Measurements from ENCODE around the gene MPP7. TPM values are rescaled to one million over a fixed set of nuclear protein-coding genes. Genes with fewer than 3 reads are reported as not detected.

Gene MPP7
- total RNA-seq, 6 donors from 2014 or later: 11.8 to 45.1 (median 24.3) TPM

DNA sequence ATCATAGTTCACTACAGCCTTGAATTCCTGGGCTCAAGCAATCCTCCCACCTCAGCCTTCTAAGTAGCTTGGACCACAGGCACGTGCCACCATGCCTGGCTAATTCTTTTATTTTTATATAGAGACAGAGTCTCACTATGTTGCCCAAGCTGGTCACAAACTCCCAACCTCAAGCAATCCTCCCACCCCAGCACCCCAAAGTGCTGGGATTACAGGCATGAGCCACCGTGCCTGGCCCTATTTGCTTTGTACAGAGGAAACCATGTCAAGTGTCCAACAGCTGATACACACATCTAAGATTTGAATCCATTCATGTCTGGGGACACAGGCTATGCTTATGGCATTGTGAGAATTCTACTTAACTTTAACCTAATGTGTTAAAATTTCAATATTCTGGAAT, 29.9 kb upstream of the MPP7 start:
- H3K27ac ChIP-seq: peak overlapping the region in 3 of 4 donors; percentile 52 to 85 (median 65)

DNA sequence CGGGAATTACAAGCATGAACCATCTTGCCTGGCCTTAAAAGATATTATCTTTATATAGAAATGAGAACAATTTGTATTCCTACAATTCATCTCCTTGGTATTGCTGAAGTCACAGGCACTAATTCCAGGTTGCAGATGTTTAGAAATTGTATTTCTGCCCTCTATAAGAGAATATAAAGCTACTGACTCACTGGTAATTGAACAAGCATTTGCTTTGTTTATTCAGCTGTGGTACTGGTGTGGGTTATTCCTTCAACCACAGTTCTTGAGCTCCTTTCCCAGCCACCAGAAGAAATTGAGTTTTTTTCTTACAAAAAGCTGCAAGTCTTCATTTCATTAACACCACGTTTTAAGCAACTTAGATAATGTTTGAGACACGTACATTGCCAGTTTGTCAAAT, 29.0 kb upstream of the MPP7 start:
- H3K9me3 ChIP-seq: no peaks in the 10 kb centered on the region
- ATAC-seq (ENCODE audit: low FRiP score in 2 of 2): no peak
- H3K27ac ChIP-seq: peak overlapping the region in 2 of 4 donors; percentile 2 to 65
- peaks cover 5 to 39% (median 17%) of the 10 kb centered on the region in 4 donors for H3K4me1 ChIP-seq
- WGBS, 2 donors: 70 to 71% methylated on average over 3 of the region's 3 CpGs
- H3K36me3 ChIP-seq: no peaks in the 10 kb centered on the region
- no peak for DNase-seq
- no peak overlapping the region for H3K4me3 ChIP-seq
- no peak for TF ChIP-seq EP300 (IDR thresholded peaks at IDR 0.05)
- no peaks in the 10 kb centered on the region for H3K27me3 ChIP-seq

More for the DNA sequence above, 29.9 kb upstream of the MPP7 start:
- 51 to 61% methylated on average over 2 of the region's 2 CpGs for WGBS, 2 donors
- Histone ChIP-seq H3K9me3 (no peaks in the 10 kb centered on the region), H3K36me3 (no peaks in the 10 kb centered on the region), H3K4me1 (peaks cover 0 to 31% (median 11%) of the 10 kb centered on the region in 4 donors), H3K27me3 (no peaks in the 10 kb centered on the region), H3K4me3 (no peak overlapping the region)
- DNase-seq (no peak), ATAC-seq (ENCODE audit: low FRiP score in 2 of 2) (no peak)
- TF ChIP-seq POLR2A (IDR thresholded peaks at IDR 0.05) (no peak), POLR2AphosphoS5 (IDR thresholded peaks at IDR 0.05) (no peak), EP300 (IDR thresholded peaks at IDR 0.05) (no peak)

DNA sequence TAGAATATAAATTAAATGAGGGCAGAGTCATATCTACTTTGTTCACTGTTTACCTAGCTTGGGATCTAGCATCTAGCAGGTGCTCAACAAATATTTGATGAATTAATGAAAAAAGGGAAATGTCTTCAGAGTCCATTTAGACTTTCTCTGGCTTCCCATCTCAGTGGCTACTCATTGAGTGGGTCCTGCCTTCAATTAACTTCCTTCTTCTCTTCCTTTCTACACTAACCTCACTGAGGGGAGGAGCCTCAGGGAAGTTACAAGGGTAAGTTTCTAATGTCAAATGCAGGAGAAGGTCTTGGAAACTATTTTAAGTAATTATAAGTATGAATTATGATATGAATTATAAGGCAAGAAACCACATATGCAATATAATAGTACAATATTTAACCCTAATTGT, 28.2 kb upstream of the MPP7 start:
- no peaks in the 10 kb centered on the region for H3K9me3 ChIP-seq
- H3K27ac ChIP-seq: peak overlapping the region in 1 of 4 donors; percentile 2
- H3K36me3 ChIP-seq: no peaks in the 10 kb centered on the region
- peaks cover 13 to 47% (median 25%) of the 10 kb centered on the region in 4 donors for H3K4me1 ChIP-seq
- H3K4me3 ChIP-seq: no peak overlapping the region
- H3K27me3 ChIP-seq: no peaks in the 10 kb centered on the region
- TF ChIP-seq POLR2A (IDR thresholded peaks at IDR 0.05): no peak
- TF ChIP-seq EP300 (IDR thresholded peaks at IDR 0.05): no peak
- no peak for TF ChIP-seq POLR2AphosphoS5 (IDR thresholded peaks at IDR 0.05)
- TF ChIP-seq, protein P1, sequence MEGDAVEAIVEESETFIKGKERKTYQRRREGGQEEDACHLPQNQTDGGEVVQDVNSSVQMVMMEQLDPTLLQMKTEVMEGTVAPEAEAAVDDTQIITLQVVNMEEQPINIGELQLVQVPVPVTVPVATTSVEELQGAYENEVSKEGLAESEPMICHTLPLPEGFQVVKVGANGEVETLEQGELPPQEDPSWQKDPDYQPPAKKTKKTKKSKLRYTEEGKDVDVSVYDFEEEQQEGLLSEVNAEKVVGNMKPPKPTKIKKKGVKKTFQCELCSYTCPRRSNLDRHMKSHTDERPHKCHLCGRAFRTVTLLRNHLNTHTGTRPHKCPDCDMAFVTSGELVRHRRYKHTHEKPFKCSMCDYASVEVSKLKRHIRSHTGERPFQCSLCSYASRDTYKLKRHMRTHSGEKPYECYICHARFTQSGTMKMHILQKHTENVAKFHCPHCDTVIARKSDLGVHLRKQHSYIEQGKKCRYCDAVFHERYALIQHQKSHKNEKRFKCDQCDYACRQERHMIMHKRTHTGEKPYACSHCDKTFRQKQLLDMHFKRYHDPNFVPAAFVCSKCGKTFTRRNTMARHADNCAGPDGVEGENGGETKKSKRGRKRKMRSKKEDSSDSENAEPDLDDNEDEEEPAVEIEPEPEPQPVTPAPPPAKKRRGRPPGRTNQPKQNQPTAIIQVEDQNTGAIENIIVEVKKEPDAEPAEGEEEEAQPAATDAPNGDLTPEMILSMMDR (IDR thresholded peaks at IDR 0.05): no peak
- DNase-seq: no peak
- ATAC-seq (ENCODE audit: low FRiP score in 2 of 2): no peak

GRCh38 chr10:28328346-28328745, 25.5 kb upstream of the MPP7 start:
- no peak for ATAC-seq (ENCODE audit: low FRiP score in 2 of 2)
- TF ChIP-seq EP300 (IDR thresholded peaks at IDR 0.05): no peak
- no peak for TF ChIP-seq POLR2AphosphoS5 (IDR thresholded peaks at IDR 0.05)
- TF ChIP-seq POLR2A (IDR thresholded peaks at IDR 0.05): no peak
- TF ChIP-seq, protein P1 (IDR thresholded peaks at IDR 0.05): no peak
- no peak for DNase-seq
- Histone ChIP-seq H3K27ac (peak overlapping the region in 1 of 4 donors; percentile 43), H3K27me3 (no peaks in the 10 kb centered on the region), H3K4me3 (no peak overlapping the region), H3K4me1 (peaks cover 14 to 36% (median 21%) of the 10 kb centered on the region in 4 donors), H3K9me3 (no peaks in the 10 kb centered on the region), H3K36me3 (no peaks in the 10 kb centered on the region)
- WGBS, 2 donors: 59 to 75% methylated on average over 1 of the region's 1 CpG

- Histone ChIP-seq H3K9me3 (no peaks in the 10 kb centered on the region), H3K27ac (peak overlapping the region in 2 of 4 donors; percentile 43 to 70), H3K4me1 (peaks cover 13 to 28% (median 18%) of the 10 kb centered on the region in 4 donors), H3K27me3 (no peaks in the 10 kb centered on the region), H3K4me3 (no peak overlapping the region), H3K36me3 (no peaks in the 10 kb centered on the region)
- 44 to 52% methylated on average over 3 of the region's 3 CpGs for WGBS, 2 donors
- DNase-seq: no peak
- TF ChIP-seq EP300 (IDR thresholded peaks at IDR 0.05): no peak
- TF ChIP-seq POLR2A (IDR thresholded peaks at IDR 0.05): no peak
- TF ChIP-seq POLR2AphosphoS5 (IDR thresholded peaks at IDR 0.05): no peak
- TF ChIP-seq, protein P1 (IDR thresholded peaks at IDR 0.05): no peak
- no peak for ATAC-seq (ENCODE audit: low FRiP score in 2 of 2)
Observed at GRCh38 chr10:28327491-28327880, 24.6 kb upstream of the MPP7 start.

Measured in upper lobe of left lung (tissue), 6 donors.